ACHN (cell line): ENCODE results near the gene PHOSPHO1.

Experiments used
- DNase-seq: peaks from one replicate; pipeline ENCODE4 v3.0.0-alpha.2; 2015
- in situ Hi-C: cut with HindIII; loops from 2 replicates; pipeline ENCODE4 v1.10.0; 2017; ENCODE audit warnings: low sequenced_read_pairs, low pct_ligation_motif_present, low pct_unique_long_range_greater_than_20kb

Gene PHOSPHO1

GRCh38 chr17:49249292-49249794, 18.8 kb upstream of the PHOSPHO1 start:
- in situ Hi-C loops = no loop called here
- no peak for DNase-seq

- DNase-seq = no peak
- in situ Hi-C loops = no loop called here
These were observed 17.4 kb upstream of the PHOSPHO1 start for GRCh38 chr17:49247944-49248343.

DNA sequence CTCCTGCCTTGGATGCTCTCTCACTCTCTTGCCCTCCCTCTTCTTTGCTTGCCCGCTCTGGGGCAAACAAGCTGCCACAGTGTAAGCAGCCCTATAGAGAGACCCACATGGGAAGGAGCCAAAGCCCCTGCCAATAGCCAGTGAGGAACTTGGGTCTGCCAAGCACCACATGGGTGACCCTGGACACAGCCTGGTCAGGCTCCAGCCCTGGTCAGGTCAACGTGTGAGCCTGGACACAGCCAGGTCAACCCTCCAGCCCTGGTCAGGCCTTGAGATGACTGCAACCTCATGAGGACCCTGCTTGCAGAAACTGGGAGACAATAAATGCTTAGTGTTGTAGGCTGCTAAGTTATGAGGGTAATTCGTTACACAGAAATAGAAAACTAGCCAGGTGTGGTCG, 14.3 kb upstream of the PHOSPHO1 start:
- in situ Hi-C loops = no loop called here
- DNase-seq = no peak

GRCh38 chr17:49242813-49243212, 12.2 kb upstream of the PHOSPHO1 start:
- in situ Hi-C loops = no loop called here
- no peak for DNase-seq

DNA sequence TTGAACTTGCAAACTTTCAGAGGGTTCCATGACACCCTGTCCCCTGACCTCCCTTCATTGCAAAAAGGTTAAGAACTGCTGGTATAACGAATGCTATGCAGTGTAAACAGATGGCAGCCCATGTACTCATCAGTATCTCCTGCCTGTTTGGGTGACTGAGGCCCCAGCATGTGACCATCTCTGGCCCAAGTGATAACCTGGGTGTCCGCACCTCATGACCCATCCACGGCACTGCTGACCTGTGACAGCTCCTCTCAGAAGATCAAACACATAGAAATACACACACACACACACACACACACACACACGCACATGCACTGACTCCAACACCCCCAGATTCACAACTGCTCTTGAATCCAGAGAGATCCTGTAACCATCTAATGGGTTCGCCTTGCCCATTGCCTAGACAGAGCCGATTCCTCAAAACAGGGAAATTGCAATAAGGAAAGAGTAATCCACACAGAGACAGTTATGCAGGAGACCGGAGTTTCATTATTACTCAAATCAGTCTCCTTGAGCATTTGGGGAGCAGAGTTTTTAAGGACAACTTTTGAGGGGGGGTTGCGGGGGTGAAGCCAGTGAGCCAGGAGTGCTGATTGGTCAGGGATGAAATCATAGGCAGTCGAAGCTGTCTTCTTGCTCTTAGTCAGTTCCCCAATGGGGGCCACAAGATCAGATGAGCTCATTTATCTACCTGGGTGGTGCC, 11.3 kb upstream of the PHOSPHO1 start:
- in situ Hi-C loops = no loop called here
- DNase-seq = no peak

DNA sequence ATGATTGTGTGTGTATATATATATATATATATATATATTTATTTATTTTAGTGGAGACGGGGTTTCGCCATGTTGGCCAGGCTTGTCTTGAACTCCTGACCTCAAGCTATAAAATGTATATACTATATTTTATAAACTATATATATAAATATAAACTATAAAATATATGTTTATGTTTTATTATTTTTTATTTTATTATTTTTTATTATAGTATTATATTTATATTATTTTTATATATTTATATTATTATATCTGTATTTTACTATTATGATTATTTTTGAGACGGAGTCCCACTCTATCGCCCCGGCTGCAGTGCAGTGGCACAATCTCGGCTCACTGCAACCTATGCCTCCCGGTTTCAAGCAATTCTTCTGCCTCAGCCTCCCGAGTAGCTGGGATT, 10.5 kb upstream of the PHOSPHO1 start:
- in situ Hi-C loops = no loop called here
- no peak for DNase-seq

GRCh38 chr17:49240619-49241018, 10.0 kb upstream of the PHOSPHO1 start:
- DNase-seq = no peak
- in situ Hi-C loops = no loop called here

DNA sequence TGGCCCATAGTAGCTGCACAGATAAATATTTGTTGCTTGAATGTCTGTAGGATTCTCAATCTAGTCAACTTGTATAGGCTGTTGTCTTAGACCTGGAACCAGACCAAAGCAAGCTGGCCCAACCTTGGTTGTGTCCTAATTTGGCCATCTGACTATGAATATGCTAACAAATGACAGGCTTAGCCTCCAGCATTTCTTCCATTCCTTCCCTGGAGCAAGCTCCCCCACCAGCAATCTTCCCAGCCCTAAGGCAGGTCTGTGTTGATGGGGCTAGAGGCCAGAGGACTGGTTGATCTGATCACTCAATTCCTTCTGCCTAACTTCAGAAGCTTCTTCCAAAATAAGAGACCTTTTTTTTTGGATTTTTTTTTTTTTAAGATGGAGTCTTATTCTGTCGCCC, 9.4 kb upstream of the PHOSPHO1 start:
- DNase-seq = no peak
- in situ Hi-C loops = no loop called here

GRCh38 chr17:49235896-49236295, 5.3 kb upstream of the PHOSPHO1 start:
- DNase-seq = no peak
- in situ Hi-C loops = no loop called here

DNA sequence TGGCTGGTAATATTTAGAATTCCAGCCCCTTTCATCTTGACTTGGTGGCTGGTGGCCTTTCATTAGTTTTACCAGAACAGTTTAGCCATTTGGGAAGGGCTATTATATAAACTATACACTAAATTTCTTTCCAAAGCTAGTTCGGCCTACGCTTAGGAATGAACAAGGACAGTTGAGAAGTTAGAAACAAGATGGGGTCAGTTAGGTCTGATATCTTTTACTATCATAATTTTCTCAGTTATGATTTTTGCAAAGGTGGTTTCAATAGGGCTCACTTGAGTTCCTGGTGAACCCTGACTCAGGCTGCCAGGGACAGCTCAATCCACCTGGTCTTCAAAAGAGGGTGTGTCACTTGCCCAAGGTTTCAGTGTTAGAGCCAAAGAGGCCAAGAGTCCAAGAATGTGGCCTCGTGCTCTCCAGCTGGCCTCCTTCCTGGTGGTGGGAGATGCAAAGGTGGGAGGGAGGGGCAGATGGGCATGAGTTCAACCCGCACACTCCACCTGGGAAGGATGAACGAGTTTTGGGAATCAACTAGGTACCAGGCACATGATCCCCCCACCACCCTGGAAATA, 4.0 kb upstream of the PHOSPHO1 start:
- in situ Hi-C loops = no loop called here
- DNase-seq = no peak

DNA sequence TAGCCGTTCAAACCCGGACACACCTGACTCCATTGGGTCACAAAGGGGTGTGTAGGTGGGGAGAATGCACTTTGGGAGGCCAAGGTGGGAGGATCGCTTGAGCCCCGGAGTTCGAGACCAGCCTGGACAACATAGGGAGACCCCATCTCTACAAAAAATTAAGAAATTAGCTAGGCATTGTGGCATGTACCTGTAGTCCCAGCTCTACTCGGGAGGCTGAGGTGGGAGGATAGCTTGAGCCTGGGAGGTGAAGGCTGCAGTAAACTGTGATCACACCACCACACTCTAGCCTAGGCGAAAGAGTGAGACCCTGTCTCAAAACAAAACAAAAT, 942 bp upstream of the PHOSPHO1 start:
- DNase-seq = no peak
- in situ Hi-C loops = no loop called here

GRCh38 chr17:49229805-49230600, 584 bp downstream of the PHOSPHO1 start:
- in situ Hi-C loops = no loop called here

GRCh38 chr17:49229076-49229804, 1.3 kb downstream of the PHOSPHO1 start:
- in situ Hi-C loops = no loop called here
- no peak for DNase-seq

More at GRCh38 chr17:49229805-49230600, 584 bp downstream of the PHOSPHO1 start:
- DNase-seq = no peak

GRCh38 chr17:49227436-49228261, 2.9 kb downstream of the PHOSPHO1 start:
- DNase-seq = peak; percentile 70
- in situ Hi-C loops = no loop called here

DNA sequence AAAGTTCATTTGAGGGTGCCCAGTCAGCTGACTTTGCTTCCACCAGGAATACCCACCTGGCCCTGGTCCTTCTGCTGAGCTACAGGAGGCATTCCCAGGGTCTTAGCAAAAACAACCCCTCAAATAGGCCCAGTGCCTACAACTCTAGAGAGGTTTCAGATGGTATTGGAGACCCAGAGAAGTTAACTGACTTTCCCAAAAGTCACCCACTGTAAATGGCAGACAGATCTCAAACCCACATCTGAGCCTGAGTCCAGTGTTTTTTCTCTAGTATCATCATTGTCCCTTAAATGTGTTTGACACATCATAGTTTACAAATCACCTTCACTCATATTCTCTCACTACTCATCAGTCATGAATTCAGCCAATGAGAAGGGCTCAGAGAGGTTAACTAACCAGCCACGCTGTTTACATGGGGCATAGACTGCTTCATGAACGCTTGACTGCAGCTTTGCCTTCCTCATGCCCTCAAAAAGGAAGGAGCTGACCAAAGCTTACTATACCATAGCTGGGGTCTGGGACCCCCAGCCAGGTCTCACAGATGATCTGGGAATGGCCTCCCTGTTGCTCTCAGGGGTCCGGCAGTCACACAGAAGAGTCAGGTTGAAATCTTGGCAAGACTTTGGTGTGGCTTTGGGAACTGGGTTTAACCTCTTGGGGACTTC, 3.7 kb downstream of the PHOSPHO1 start:
- in situ Hi-C loops = no loop called here
- no peak for DNase-seq

GRCh38 chr17:49225554-49226236, 4.9 kb downstream of the PHOSPHO1 start:
- DNase-seq = no peak
- in situ Hi-C loops = no loop called here

DNA sequence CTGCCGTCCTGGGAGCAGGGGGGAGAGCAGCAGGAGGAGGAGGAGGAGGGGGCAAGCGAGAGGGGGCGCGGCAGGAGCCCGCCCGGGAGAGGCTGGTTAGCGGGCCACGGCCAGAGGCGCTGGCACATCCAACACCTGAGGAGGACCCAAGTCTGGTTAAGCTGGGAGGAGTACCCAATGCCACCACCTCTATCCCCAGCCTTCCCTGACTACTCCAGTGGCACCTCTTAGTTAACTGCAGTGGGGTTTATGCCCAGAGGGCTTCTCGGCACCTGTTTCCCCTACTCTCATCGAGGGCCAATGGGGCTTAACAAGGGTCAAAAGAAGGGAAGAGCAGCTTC, 5.6 kb downstream of the PHOSPHO1 start:
- DNase-seq = no peak
- in situ Hi-C loops = no loop called here
